ENCODE data around the gene HTT. TPM values are rescaled to one million over a fixed set of nuclear protein-coding genes. Genes with fewer than 3 reads are reported as not detected.

Gene HTT
- total RNA-seq, 1 experiment from 2014 or later = 64.4 TPM

- Histone ChIP-seq H4K20me1 (ENCODE audit: control insufficient read depth, insufficient read depth, insufficient read length) (no peaks in the 10 kb centered on the region), H2AFZ (ENCODE audit: low read length) (no peak overlapping the region), H3T11ph (ENCODE audit: low read length) (no peak overlapping the region), H3K14ac (ENCODE audit: insufficient read depth, low read length) (no peak overlapping the region), H3K79me1 (ENCODE audit: insufficient read depth, low read depth, low read length, poor library complexity, severe bottlenecking) (no peaks in the 10 kb centered on the region), H3K23me2 (ENCODE audit: insufficient read length, low read depth, low read length, poor library complexity, severe bottlenecking) (no peaks in the 10 kb centered on the region), H4K8ac (replicated peaks; ENCODE audit: insufficient read length, low read depth, low read length) (no peak overlapping the region), H2BK15ac (ENCODE audit: low read depth, low read length) (no peak overlapping the region), H4K91ac (ENCODE audit: insufficient read length, low read depth, low read length) (no peak overlapping the region), H4K5ac (ENCODE audit: insufficient read length, low read depth, low read length) (no peak overlapping the region), H3K4me2 (ENCODE audit: insufficient read depth, insufficient read length, low read length) (no peak overlapping the region), H2BK5ac (ENCODE audit: insufficient read length, low read length) (no peak overlapping the region), H3K4me1 (ENCODE audit: insufficient read depth, low read length) (no peaks in the 10 kb centered on the region), H3K27me3 (ENCODE audit: insufficient read depth, low read length) (no peaks in the 10 kb centered on the region), H2BK20ac (ENCODE audit: low read depth, low read length, poor library complexity, severe bottlenecking) (no peak overlapping the region), H3K18ac (ENCODE audit: insufficient read length, low read depth, low read length) (no peak overlapping the region), H3K9me3 (ENCODE audit: control insufficient read depth, low read depth, low read length) (no peaks in the 10 kb centered on the region), H3K56ac (ENCODE audit: insufficient read length, low read depth, low read length) (no peak overlapping the region), H2BK120ac (ENCODE audit: low read depth, low read length, poor library complexity, severe bottlenecking) (no peak overlapping the region), H3K4ac (ENCODE audit: low read depth, low read length) (no peak overlapping the region), H3K9ac (ENCODE audit: extremely low read depth, insufficient read length, low read length) (no peak overlapping the region), H3K23ac (ENCODE audit: insufficient read length, low read depth, low read length) (no peak overlapping the region), H2BK12ac (ENCODE audit: insufficient read length, low read depth, low read length) (no peak overlapping the region), H2AK5ac (ENCODE audit: insufficient read length, low read length) (no peak overlapping the region), H3K27ac (ENCODE audit: insufficient read length, low read depth, low read length) (no peak overlapping the region), H3K79me2 (ENCODE audit: insufficient read depth, low read length) (no peaks in the 10 kb centered on the region)
- no peak for TF ChIP-seq CTCF (conservative IDR thresholded peaks at IDR 0.05)
- Mint-ChIP-seq H3K27ac (peak overlapping the region in 1 of 3 experiments; percentile 83; a peak in 1 of 7 replicates), H3K4me1 (0 out of 4 replicates have a peak, but pooled peaks cover 0 to 3% of the 10 kb centered on the region in 2 experiments), H3K4me3 (no peak overlapping the region), H3K36me3 (ENCODE audit: insufficient read depth in 1 of 3, low read depth in 3 of 3) (peaks cover 2 to 6% (median 3%) of the 10 kb centered on the region in 3 experiments; a peak in 4 of 7 replicates), H3K9me3 (peaks cover 14 to 15% of the 10 kb centered on the region in 2 experiments), H3K27me3 (ENCODE audit: low read depth) (peaks cover 45% of the 10 kb centered on the region)
- DNase-seq = no peak
- WGBS (ENCODE audit: extremely low coverage, insufficient read length, low lambda C conversion rate) = no CpG with 5 or more reads among the region's 3 CpGs
These were observed 206.0 kb downstream of the HTT start for GRCh38 chr4:3280466-3280865.
